Right cardiac atrium (tissue), 5 donors: ENCODE data around the gene VAV3. TPM values are rescaled to one million over a fixed set of nuclear protein-coding genes. Genes with fewer than 3 reads are reported as not detected.

ENCODE experiments used
- microRNA-seq, 2 donors: library from miRNA; unstranded; fragments of <30 nt; microRNA quantifications; one replicate each; pipeline ENCODE4 v1.2.0, GENCODE V29; 2020 to 2021
- polyA plus RNA-seq: library from polyadenylated mRNA; stranded (reverse); fragments of 200-250 nt; gene quantifications from one replicate; pipeline ENCODE4 v1.2.3, GENCODE V29; 2013
- total RNA-seq, 4 donors: library from RNA; stranded (reverse); fragmentation: NEBNext Ultra II Directional; extraction: Animal tissue kit (Norgen Biotek cat#: 25700); gene quantifications; one replicate each; pipeline ENCODE4 v1.2.1, GENCODE V29; 2021
- donor health status: healthy with polysubstance abuse.
- donor health status: DM: no; HTN: yes; CAD: no.
- donor health status: DM: no; HTN: no; CAD: no.
- donor health status: DM: no; HTN: yes; CAD: no; lungs with severe emphysema.
- donor health status: DM: yes; HTN: yes; CAD: no.

VAV3 gene
- total and polyA plus RNA-seq, 5 donors, result 0.79 to 4.0 (median 2.7) TPM

Small RNAs within 50 kb of the gene (microRNA-seq; reads per million reads assigned to microRNA genes)
- gene MIR7852, result 0 reads per million in 2 donors

Other genes starting within 250 kb of the VAV3 start
- gene SLC25A24, start 235.2 kb upstream of the VAV3 start, total RNA-seq, result 10 to 100 TPM; 14.6 to 18.1 (median 16.7) TPM
- gene SLC25A24, start 235.2 kb upstream of the VAV3 start, polyA plus RNA-seq, result 8.8 TPM